ENCODE data around the gene SEPTIN10. TPM values are rescaled to one million over a fixed set of nuclear protein-coding genes. Genes with fewer than 3 reads are reported as not detected.

SEPTIN10 gene
- total and polyA plus RNA-seq, 4 donors: 30.2 to 117 (median 48.3) TPM

DNA sequence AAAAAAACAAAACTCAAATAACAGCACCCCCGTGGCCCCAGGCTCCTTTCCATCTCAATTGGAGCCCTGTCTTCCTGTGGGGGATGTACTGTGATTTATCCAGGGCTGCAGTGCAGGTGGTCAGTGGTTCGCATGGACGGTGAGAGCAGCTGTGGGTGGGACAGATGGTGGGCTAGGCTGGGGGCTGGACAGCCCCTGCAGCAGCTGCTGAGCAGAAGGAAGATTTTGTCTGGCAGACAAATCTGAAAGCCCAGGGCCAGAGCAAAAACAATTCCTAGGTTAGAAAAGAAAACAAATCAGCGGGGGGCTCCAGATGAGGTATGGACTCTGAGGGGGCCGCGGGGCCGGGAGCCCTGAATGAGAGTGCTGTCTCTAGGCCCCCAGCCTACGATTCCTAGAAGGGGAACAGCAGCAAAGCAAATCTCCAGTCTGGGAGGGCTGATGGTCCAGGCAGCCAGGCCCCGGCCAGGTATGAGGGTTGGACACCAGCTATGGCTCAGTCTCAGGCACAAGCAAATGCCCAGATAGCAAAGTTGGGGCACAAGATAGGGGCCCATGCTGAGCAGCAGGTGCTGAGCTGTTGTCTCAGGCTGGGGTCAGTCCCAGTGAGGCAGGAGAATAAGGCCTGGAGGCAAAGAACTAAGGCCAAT lies 45.8 kb upstream of the SEPTIN10 start:
- H3K27ac ChIP-seq (ENCODE audit: low read depth in 1 of 2, low read length in 1 of 2): no peak overlapping the region
- peaks cover 0 to 8% (median 3%) of the 10 kb centered on the region in 5 donors for H3K4me1 ChIP-seq (ENCODE audit: control insufficient read depth in 5 of 5, insufficient read depth in 5 of 5, low read length in 5 of 5)
- peaks cover 0 to 1% (median 0%) of the 10 kb centered on the region in 4 donors for H3K9me3 ChIP-seq (ENCODE audit: control insufficient read depth in 4 of 4, insufficient read depth in 3 of 4, low read length in 3 of 4)
- H3K4me3 ChIP-seq: no peak overlapping the region
- DNase-seq (no peak), ATAC-seq (ENCODE audit: insufficient read depth, low FRiP score) (no peak)
- no peaks in the 10 kb centered on the region for H3K27me3 ChIP-seq (ENCODE audit: control insufficient read depth in 3 of 3, insufficient read depth in 3 of 3, low read length in 2 of 3)
- WGBS, 2 donors: 76 to 80% methylated on average over 9 of the region's 9 CpGs
- H3K36me3 ChIP-seq (ENCODE audit: control insufficient read depth in 4 of 4, insufficient read depth in 4 of 4, low read length in 4 of 4): no peaks in the 10 kb centered on the region
- no peak for TF ChIP-seq CTCF (IDR thresholded peaks at IDR 0.05; ENCODE audit: control extremely low read depth, extremely low read depth)
- no peak overlapping the region for H3K9ac ChIP-seq (ENCODE audit: insufficient read depth in 1 of 2, low read length in 2 of 2)

DNA sequence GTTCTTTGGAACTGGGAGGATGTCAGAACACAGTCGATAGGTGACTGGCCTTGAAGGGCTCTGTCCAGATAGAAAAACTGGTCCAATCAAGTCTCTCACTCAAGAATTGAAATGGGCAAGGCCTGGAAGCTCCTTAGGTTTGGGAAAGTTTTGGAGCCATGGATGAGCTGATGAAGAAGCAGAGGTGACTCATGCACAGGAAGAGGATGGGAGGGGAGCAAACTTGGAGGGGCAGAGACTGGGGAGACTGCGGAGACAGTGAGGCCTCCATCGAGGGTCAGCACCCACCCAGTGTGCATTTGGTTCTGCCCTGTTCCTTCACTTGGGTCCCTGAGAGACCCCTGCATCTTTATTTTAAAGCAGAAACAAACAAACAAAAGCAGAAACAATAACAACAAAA lies 41.5 kb upstream of the SEPTIN10 start:
- Histone ChIP-seq H3K27me3 (ENCODE audit: control insufficient read depth in 3 of 3, insufficient read depth in 3 of 3, low read length in 2 of 3) (no peaks in the 10 kb centered on the region), H3K27ac (ENCODE audit: low read depth in 1 of 2, low read length in 1 of 2) (no peak overlapping the region), H3K4me3 (no peak overlapping the region), H3K9me3 (ENCODE audit: control insufficient read depth in 4 of 4, insufficient read depth in 3 of 4, low read length in 3 of 4) (no peaks in the 10 kb centered on the region), H3K9ac (ENCODE audit: insufficient read depth in 1 of 2, low read length in 2 of 2) (no peak overlapping the region), H3K36me3 (ENCODE audit: control insufficient read depth in 4 of 4, insufficient read depth in 4 of 4, low read length in 4 of 4) (no peaks in the 10 kb centered on the region), H3K4me1 (ENCODE audit: control insufficient read depth in 5 of 5, insufficient read depth in 5 of 5, low read length in 5 of 5) (no peaks in the 10 kb centered on the region)
- DNase-seq (no peak), ATAC-seq (ENCODE audit: insufficient read depth, low FRiP score) (no peak)
- 83 to 89% methylated on average over 3 of the region's 3 CpGs for WGBS, 2 donors
- no peak for TF ChIP-seq CTCF (IDR thresholded peaks at IDR 0.05; ENCODE audit: control extremely low read depth, extremely low read depth)

DNA sequence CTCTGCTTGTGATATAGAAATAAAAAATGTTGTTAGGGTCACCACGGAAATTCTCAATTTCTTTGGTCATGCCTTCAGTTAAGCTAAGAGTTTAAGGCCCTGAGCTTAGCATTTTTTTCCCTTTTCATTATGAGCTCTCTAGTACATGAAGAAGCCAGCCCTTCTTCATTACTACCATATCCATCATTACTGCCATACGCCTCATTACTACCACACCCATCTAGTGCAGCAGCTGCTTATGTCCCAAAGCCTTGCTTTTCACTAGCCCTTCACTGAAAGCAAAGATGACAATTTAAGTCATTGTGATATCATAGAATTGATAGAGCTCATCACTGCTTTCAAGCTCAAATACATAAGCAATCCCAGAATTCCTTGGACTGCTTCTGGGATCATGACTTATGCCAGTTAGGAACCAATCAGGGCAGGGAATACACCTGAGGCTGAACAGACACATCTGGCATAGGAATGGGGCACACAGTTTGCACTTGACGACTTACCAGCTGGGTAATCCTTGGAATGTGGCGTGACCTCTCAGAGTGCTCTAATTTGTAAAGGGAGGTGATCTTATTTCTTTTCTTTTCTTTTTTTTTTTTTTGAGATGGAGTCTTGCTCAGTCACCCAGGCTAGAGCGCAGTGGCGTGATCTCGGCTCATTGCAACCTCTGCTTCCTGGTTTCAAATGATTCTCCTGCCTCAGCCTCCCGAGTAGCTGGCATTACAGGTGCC lies 40.7 kb upstream of the SEPTIN10 start:
- WGBS, 2 donors: 95% methylated on average over 8 of the region's 8 CpGs
- no peaks in the 10 kb centered on the region for H3K9me3 ChIP-seq (ENCODE audit: control insufficient read depth in 4 of 4, insufficient read depth in 3 of 4, low read length in 3 of 4)

More for the DNA sequence above, 40.7 kb upstream of the SEPTIN10 start:
- Histone ChIP-seq H3K27ac (ENCODE audit: low read depth in 1 of 2, low read length in 1 of 2) (no peak overlapping the region), H3K4me3 (no peak overlapping the region), H3K27me3 (ENCODE audit: control insufficient read depth in 3 of 3, insufficient read depth in 3 of 3, low read length in 2 of 3) (no peaks in the 10 kb centered on the region), H3K36me3 (ENCODE audit: control insufficient read depth in 4 of 4, insufficient read depth in 4 of 4, low read length in 4 of 4) (no peaks in the 10 kb centered on the region), H3K4me1 (ENCODE audit: control insufficient read depth in 5 of 5, insufficient read depth in 5 of 5, low read length in 5 of 5) (no peaks in the 10 kb centered on the region), H3K9ac (ENCODE audit: insufficient read depth in 1 of 2, low read length in 2 of 2) (no peak overlapping the region)
- DNase-seq (no peak), ATAC-seq (ENCODE audit: insufficient read depth, low FRiP score) (no peak)
- no peak for TF ChIP-seq CTCF (IDR thresholded peaks at IDR 0.05; ENCODE audit: control extremely low read depth, extremely low read depth)

Data from lung (tissue), 12 donors.